MCF 10A (cell line): ENCODE data around the gene PSMA4. TPM values are rescaled to one million over a fixed set of nuclear protein-coding genes. Genes with fewer than 3 reads are reported as not detected.

Source experiments
- BruUV-seq: library from RNA; stranded (reverse); fragments of 400-500 nt; replicated peaks from 2 replicates; lab custom pipeline; 2021; lab: Mats Ljungman, UMichigan
- CTCF ChIA-PET: fragments of 300-600 bp; sonication (Branson Sonifier 250); formaldehyde crosslinking; extraction: SDS; loops from one replicate; lab custom pipeline; 2021; ENCODE audit warnings: antibody characterized with exemption, inconsistent platforms; lab: Yijun Ruan, JAX
- POLR2A ChIA-PET: fragments of 300-600, 350-650 bp; sonication (Branson Sonifier 250); formaldehyde crosslinking; extraction: SDS; loops from one replicate; lab custom pipeline; 2020; ENCODE audit warnings: antibody characterized with exemption, inconsistent platforms; lab: Yijun Ruan, JAX
- DNase-seq: peaks from one replicate; pipeline ENCODE4 v3.0.0-alpha.2; 2018; ENCODE audit not compliant: unreplicated experiment
- H3K27ac Mint-ChIP-seq: one replicate; pipeline ENCODE4 v1.8.0; 2022; ENCODE audit warnings: mild to moderate bottlenecking, low read depth, mixed read lengths; ENCODE audit not compliant: unreplicated experiment
- H3K27me3 Mint-ChIP-seq: one replicate; pipeline ENCODE4 v1.8.0; 2022; ENCODE audit warnings: mixed read lengths; ENCODE audit not compliant: insufficient read depth, unreplicated experiment
- H3K36me3 Mint-ChIP-seq: one replicate; pipeline ENCODE4 v1.8.0; 2022; ENCODE audit warnings: mild to moderate bottlenecking, moderate library complexity, mixed read lengths; ENCODE audit not compliant: insufficient read depth, unreplicated experiment
- H3K4me1 Mint-ChIP-seq: one replicate; pipeline ENCODE4 v1.8.0; 2022; ENCODE audit warnings: mixed read lengths; ENCODE audit not compliant: insufficient read depth, unreplicated experiment
- H3K4me3 Mint-ChIP-seq: one replicate; pipeline ENCODE4 v1.8.0; 2022; ENCODE audit warnings: mild to moderate bottlenecking, moderate library complexity, mixed read lengths; ENCODE audit not compliant: unreplicated experiment
- H3K9me3 Mint-ChIP-seq: one replicate; pipeline ENCODE4 v1.8.0; 2022; ENCODE audit warnings: mixed read lengths; ENCODE audit not compliant: unreplicated experiment
- CTCF ChIP-seq: fragments of 200-600 bp; IDR thresholded peaks from one replicate; pipeline ENCODE4 v1.8.0; 2022; ENCODE audit warnings: antibody characterized with exemption, mild to moderate bottlenecking; ENCODE audit not compliant: unreplicated experiment
- intact Hi-C: fragments of 100-400 bp; cut with micrococcal nuclease; formaldehyde crosslinking; loops from 2 replicates; pipeline ENCODE4 v1.14.1; 2022
- total RNA-seq: library from RNA; stranded (reverse); gene quantifications from 2 replicates; pipeline ENCODE4 v1.2.3, GENCODE V29; 2022

Gene PSMA4
- total RNA-seq, 1 experiment from 2014 or later = 221 TPM

- intact Hi-C loops = no loop called here
- Mint-ChIP-seq H3K4me3 (no peak overlapping the region), H3K27me3 (no peaks in the 10 kb centered on the region), H3K9me3 (no peaks in the 10 kb centered on the region), H3K27ac (no peak overlapping the region), H3K4me1 (no peaks in the 10 kb centered on the region), H3K36me3 (no peaks in the 10 kb centered on the region)
- CTCF ChIA-PET = no interaction called here
- no TSS peak for BruUV-seq
- no peak for TF ChIP-seq CTCF
- POLR2A ChIA-PET = interaction anchor here (1.4 to 2.4 kb wide), 2 partner anchors 8 to 34 kb away, joined by 4 to 10 read pairs; partner anchors contain the start of genes CHRNA5 and PSMA4
- DNase-seq = no peak
These were observed 33.2 kb downstream of the PSMA4 start for GRCh38 chr15:78573416-78573815.

- TF ChIP-seq CTCF = no peak
- ChIA-PET POLR2A (interaction anchor here (0.6 to 2.4 kb wide), 4 partner anchors 9 to 235 kb away, joined by 3 to 10 read pairs (median 4); partner anchors contain the start of genes CHRNA5 and PSMA4), CTCF (interaction anchor here (1.7 kb wide), 1 partner anchor 10 kb away, joined by 11 read pairs; the partner anchor contains the start of gene CHRNA5)
- DNase-seq = no peak
- H3K27me3 Mint-ChIP-seq = no peaks in the 10 kb centered on the region
- H3K27ac Mint-ChIP-seq = no peak overlapping the region
- no TSS peak for BruUV-seq
- intact Hi-C loops = no loop called here
- no peaks in the 10 kb centered on the region for H3K36me3 Mint-ChIP-seq
- no peak overlapping the region for H3K4me3 Mint-ChIP-seq
- H3K4me1 Mint-ChIP-seq = no peaks in the 10 kb centered on the region
- no peaks in the 10 kb centered on the region for H3K9me3 Mint-ChIP-seq
These were observed 34.7 kb downstream of the PSMA4 start for GRCh38 chr15:78574944-78575343.

GRCh38 chr15:78597583-78597982, 57.3 kb downstream of the PSMA4 start:
- no TSS peak for BruUV-seq
- intact Hi-C loops = no loop called here
- DNase-seq = no peak
- H3K4me1 Mint-ChIP-seq = no peaks in the 10 kb centered on the region
- H3K4me3 Mint-ChIP-seq = no peak overlapping the region
- no peaks in the 10 kb centered on the region for H3K27me3 Mint-ChIP-seq
- ChIA-PET POLR2A (no interaction called here), CTCF (interaction anchor here (0.7 kb wide), 1 partner anchor 40 kb away, joined by 3 read pairs; no protein-coding TSS in a partner anchor)
- TF ChIP-seq CTCF = no peak
- H3K27ac Mint-ChIP-seq = no peak overlapping the region
- H3K36me3 Mint-ChIP-seq = no peaks in the 10 kb centered on the region
- no peaks in the 10 kb centered on the region for H3K9me3 Mint-ChIP-seq

GRCh38 chr15:78598348-78598747, 58.1 kb downstream of the PSMA4 start:
- DNase-seq = no peak
- H3K27ac Mint-ChIP-seq = no peak overlapping the region
- no TSS peak for BruUV-seq
- no peaks in the 10 kb centered on the region for H3K27me3 Mint-ChIP-seq
- no peak overlapping the region for H3K4me3 Mint-ChIP-seq
- no peaks in the 10 kb centered on the region for H3K4me1 Mint-ChIP-seq
- no peaks in the 10 kb centered on the region for H3K36me3 Mint-ChIP-seq
- ChIA-PET CTCF (interaction anchor here (0.7 to 1.0 kb wide), 2 partner anchors 21 to 41 kb away, joined by 3 to 5 read pairs; no protein-coding TSS in a partner anchor), POLR2A (interaction anchor here (0.6 kb wide), 1 partner anchor 31 kb away, joined by 3 read pairs; no protein-coding TSS in a partner anchor)
- H3K9me3 Mint-ChIP-seq = no peaks in the 10 kb centered on the region
- intact Hi-C loops = no loop called here
- TF ChIP-seq CTCF = no peak
